Skeletal muscle satellite cell (primary cell): ENCODE data around the gene PYGB. TPM values are rescaled to one million over a fixed set of nuclear protein-coding genes. Genes with fewer than 3 reads are reported as not detected.

Experiments used
- H3K27me3 ChIP-seq: 2 replicates; pipeline ENCODE4 v1.7.0; 2013; ENCODE audit warnings: low read length; ENCODE audit not compliant: control insufficient read depth, insufficient read depth
- H3K36me3 ChIP-seq: 2 replicates; pipeline ENCODE4 v1.7.0; 2013; ENCODE audit warnings: mild to moderate bottlenecking, control low read depth, low read length; ENCODE audit not compliant: insufficient read depth
- H3K4me1 ChIP-seq: 2 replicates; pipeline ENCODE4 v1.7.0; 2013; ENCODE audit warnings: low read length; ENCODE audit not compliant: control insufficient read depth, insufficient read depth
- H3K4me2 ChIP-seq: 2 replicates; pipeline ENCODE4 v1.7.0; 2013; ENCODE audit warnings: mild to moderate bottlenecking, low read length
- H3K4me3 ChIP-seq: 2 replicates; pipeline ENCODE4 v1.7.0; 2013; ENCODE audit warnings: low read length
- H3K9ac ChIP-seq: 2 replicates; pipeline ENCODE4 v1.7.0; 2013; ENCODE audit warnings: mild to moderate bottlenecking, low read depth, low read length, moderate library complexity
- H3K9me3 ChIP-seq: replicated peaks from 2 replicates; pipeline ENCODE4 v1.7.0; 2013; ENCODE audit warnings: mild to moderate bottlenecking, control low read depth, low read length
- small RNA-seq: library from RNA; depleted of rRNA; stranded (forward); fragments of <200 nt; gene quantifications from one replicate; pipeline ENCODE3, GENCODE V24; 2012

Gene PYGB

DNA sequence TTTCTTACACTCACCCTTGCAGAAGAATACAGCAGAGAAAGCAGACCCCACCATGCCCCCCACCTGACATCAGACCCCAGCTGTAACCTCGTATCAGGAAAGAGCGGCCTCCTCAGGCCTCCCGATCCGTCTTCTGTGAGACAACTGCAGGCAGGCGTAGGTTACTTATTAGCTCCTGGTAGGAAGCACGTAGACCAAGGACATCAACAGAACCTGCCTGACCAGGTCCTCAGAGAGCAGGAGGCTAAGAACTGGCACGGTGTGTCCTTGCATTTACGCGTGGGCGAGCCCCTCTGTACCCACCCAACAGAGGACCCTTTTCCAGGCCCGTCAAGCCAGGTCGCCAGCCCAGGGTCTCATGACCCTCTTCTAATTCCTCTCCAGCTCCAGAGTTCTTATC is 91.7 kb downstream of the PYGB start:
- Histone ChIP-seq H3K4me3 (no peak overlapping the region), H3K9ac (no peak overlapping the region), H3K36me3 (peaks cover 4% of the 10 kb centered on the region), H3K27me3 (no peaks in the 10 kb centered on the region), H3K4me2 (no peak overlapping the region), H3K9me3 (no peaks in the 10 kb centered on the region), H3K4me1 (peaks cover 3% of the 10 kb centered on the region)

DNA sequence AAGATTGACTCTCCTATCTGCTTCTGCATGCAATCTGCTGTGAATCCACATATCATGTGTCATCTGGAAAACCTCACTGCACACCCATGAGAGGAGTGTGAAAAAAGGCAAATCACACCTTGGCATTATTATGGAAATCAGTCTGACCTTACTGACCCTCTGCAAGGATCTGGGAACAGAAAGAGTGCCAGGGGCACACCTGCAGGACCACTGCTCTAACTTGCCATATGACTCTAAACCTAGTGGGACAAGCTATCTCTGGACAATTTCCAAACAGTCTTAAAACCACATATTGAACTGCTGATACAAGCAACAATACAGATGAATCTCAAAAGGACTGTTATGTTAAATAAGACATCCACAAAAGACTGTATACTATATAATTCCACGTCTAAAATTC is 92.5 kb downstream of the PYGB start:
- H3K36me3 ChIP-seq: peaks cover 4% of the 10 kb centered on the region
- H3K9ac ChIP-seq: no peak overlapping the region
- H3K9me3 ChIP-seq: no peaks in the 10 kb centered on the region
- H3K4me3 ChIP-seq: no peak overlapping the region
- H3K4me1 ChIP-seq: peaks cover 3% of the 10 kb centered on the region
- no peaks in the 10 kb centered on the region for H3K27me3 ChIP-seq
- H3K4me2 ChIP-seq: no peak overlapping the region

DNA sequence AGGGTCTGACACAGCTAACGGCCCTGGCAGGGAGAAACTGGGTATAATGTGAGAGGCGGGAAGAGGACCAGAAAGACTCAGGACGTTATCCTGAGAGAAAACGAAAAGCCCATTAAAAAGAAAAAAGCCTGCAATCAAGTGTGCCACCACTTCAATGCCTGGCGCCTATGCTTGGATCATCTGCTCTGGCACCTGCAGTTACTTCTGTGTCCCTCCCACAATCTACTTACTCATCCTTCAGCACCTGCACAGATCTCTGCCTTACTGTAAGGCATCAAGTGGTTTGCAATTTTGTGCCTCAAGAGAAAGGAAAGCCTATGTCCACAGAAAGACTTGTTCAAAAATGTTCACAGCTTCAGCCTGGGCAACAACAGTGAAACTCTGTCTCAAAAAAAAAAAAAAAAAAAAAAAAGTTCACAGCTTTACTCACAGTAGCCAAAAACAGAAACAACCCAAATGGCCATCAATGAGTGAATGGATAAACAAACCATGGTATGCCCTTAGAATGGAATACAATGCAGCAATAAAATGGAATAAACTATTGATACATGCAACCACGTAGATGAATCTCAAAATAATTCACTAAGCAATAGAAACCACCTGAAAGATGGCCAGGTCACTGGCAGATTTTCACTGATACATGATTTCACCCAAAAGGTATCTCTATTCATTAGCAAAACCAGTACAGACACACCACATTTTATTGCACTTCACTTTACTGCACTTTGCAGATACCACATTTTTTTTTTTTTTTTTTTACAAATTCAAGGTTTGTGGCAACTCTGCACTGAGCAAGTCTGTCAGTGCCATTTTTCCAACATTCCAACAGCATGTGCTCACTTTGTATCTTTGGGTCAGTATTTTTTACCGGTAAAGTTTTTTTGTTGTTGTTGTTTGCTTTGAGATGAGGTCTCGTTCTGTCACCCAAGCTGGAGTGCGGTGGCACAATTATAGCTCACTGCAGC is 94.1 kb downstream of the PYGB start:
- peaks cover 4% of the 10 kb centered on the region for H3K36me3 ChIP-seq
- no peak overlapping the region for H3K4me2 ChIP-seq
- H3K4me3 ChIP-seq: no peak overlapping the region
- H3K4me1 ChIP-seq: peaks cover 3% of the 10 kb centered on the region
- no peak overlapping the region for H3K9ac ChIP-seq
- H3K9me3 ChIP-seq: no peaks in the 10 kb centered on the region
- no peaks in the 10 kb centered on the region for H3K27me3 ChIP-seq

DNA sequence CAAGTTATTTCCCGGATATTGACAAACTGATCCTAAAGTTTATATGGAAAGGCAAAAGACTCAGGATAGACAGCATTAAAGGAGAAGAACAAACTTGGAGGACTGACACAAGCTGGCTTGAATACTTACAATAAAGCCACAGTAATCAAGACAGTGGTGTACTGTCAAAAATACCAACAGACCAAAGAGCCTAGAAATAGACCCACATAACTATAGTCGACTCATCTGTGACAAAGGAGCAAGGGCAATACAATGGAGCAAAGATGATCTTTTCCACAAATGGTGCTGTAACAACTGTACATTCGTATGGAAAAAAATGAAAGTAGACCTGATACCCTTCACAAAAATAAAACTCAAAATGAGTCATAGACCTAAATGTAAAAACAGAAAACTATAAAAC is 96.7 kb downstream of the PYGB start:
- H3K9me3 ChIP-seq: no peaks in the 10 kb centered on the region
- no peak overlapping the region for H3K4me2 ChIP-seq
- no peaks in the 10 kb centered on the region for H3K36me3 ChIP-seq
- H3K27me3 ChIP-seq: no peaks in the 10 kb centered on the region
- no peak overlapping the region for H3K9ac ChIP-seq
- H3K4me3 ChIP-seq: no peak overlapping the region
- no peaks in the 10 kb centered on the region for H3K4me1 ChIP-seq

DNA sequence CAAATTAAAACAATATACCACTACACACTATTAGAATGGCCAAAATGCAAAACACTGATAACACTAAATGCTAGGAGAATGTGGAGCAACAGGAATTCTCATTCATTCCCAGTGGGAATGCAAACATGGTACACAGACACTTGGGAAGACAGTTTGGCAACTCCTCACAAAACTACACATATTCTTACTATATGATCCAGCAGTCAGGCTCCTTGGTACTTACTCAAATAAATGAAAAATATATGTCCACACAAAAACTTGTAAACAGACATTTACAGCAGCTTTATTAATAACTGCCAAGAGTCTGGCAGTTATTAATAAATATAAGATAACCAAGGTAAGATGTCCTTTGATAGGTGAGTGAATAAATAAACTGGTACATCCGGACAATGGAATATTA is 97.8 kb downstream of the PYGB start:
- Histone ChIP-seq H3K36me3 (no peaks in the 10 kb centered on the region), H3K9ac (no peak overlapping the region), H3K4me3 (no peak overlapping the region)

DNA sequence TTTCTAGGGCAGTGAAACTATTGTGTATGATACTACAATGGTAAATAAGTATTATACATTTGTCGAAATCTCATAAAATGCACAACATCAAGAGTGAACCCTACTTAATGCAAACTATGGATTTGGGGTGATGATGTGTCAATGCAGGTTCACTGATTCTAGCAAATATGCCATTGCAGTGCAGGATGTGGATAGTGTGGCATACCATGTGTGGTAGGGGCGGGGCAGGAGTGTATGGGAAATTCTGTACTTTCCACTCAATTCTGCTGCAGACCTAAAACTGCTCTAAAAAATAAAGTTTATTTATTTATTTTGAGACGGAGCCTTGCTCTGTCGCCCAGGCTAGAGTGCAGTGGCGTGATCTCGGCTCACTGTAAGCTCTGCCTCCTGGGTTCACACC is 98.5 kb downstream of the PYGB start:
- H3K36me3 ChIP-seq: no peaks in the 10 kb centered on the region
- no peaks in the 10 kb centered on the region for H3K9me3 ChIP-seq
- H3K4me3 ChIP-seq: no peak overlapping the region
- H3K9ac ChIP-seq: no peak overlapping the region
- H3K27me3 ChIP-seq: no peaks in the 10 kb centered on the region
- no peak overlapping the region for H3K4me2 ChIP-seq
- no peaks in the 10 kb centered on the region for H3K4me1 ChIP-seq

More for the DNA sequence above, 97.8 kb downstream of the PYGB start:
- no peaks in the 10 kb centered on the region for H3K9me3 ChIP-seq
- no peaks in the 10 kb centered on the region for H3K27me3 ChIP-seq
- no peaks in the 10 kb centered on the region for H3K4me1 ChIP-seq
- no peak overlapping the region for H3K4me2 ChIP-seq

Small RNA genes within 50 kb of the gene (small RNA-seq; reads per million reads assigned to genes)
- gene AL035252.4: not detected
- not detected for gene AL121772.2
- gene RF00019: not detected
